ENCODE data around the gene KRT79. TPM values are rescaled to one million over a fixed set of nuclear protein-coding genes. Genes with fewer than 3 reads are reported as not detected.

The KRT79 gene
- total and polyA plus RNA-seq, 2 donors (not counting 1 experiment from before 2014, with no cell fraction given), result not detected

DNA sequence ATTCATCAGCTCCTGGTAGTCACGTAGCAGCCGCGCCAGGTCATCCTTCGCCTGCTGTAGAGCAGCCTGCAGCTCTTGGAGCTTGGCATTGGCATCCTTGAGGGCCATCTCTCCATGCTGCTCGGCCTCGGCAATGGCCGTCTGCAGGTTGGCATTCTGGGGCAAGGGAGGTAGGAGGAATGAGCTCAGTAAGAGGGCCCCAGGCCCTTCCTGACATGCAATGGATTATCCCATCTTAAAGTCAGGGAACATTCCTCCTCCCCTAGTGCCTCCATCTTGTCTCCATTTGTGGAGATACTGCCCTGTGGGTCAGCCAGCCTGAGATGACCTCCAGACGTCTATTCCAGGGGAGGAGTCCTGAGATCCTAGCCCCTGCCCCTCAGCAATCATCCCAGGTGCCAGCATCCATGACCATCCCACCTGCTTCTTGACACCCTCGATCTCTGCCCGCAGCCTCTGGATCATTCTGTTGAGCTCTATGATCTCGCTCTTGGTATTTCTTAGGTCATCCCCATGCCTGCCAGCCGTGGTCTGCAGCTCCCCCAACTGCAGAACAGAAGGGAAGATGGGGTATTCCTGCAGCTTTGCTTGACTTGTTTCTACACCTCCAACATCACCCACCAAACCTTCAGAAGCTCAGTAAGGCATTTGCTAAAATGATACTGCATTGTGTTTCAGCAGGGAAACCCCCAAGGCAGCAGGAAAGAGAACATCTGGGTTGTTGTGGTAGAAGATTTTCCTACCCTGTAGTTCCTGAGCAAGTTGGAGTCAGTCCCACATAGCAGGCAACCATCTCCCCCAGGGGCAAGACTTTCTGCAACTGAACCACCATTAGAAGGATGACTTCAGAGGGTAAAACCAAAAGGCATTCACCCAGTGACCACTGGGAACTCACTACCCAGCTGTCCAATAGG, 42.6 kb downstream of the KRT79 start:
- Histone ChIP-seq H3K79me2 (ENCODE audit: control insufficient read depth, insufficient read depth, low read length) (no peaks in the 10 kb centered on the region), H2AFZ (ENCODE audit: low read length) (no peak overlapping the region), H3K36me3 (ENCODE audit: control insufficient read depth, insufficient read depth, low read length) (no peaks in the 10 kb centered on the region), H4K20me1 (ENCODE audit: control insufficient read depth, extremely low read depth, insufficient read depth, low read length) (no peaks in the 10 kb centered on the region), H3K4me3 (replicated peaks in 1 of 4; ENCODE audit: control extremely low read depth in 1 of 4, insufficient read depth in 1 of 4, low read depth in 3 of 4, low read length in 4 of 4) (no peak overlapping the region), H3K9ac (ENCODE audit: insufficient read depth, low read length) (no peak overlapping the region), H3K9me3 (ENCODE audit: control insufficient read depth, insufficient read depth, low read depth, low read length) (no peaks in the 10 kb centered on the region), H3K27ac (ENCODE audit: insufficient read depth, low read length) (no peak overlapping the region), H3K27me3 (ENCODE audit: control insufficient read depth, insufficient read depth, low read length) (peaks cover 17% of the 10 kb centered on the region), H3K4me2 (ENCODE audit: extremely low read depth, insufficient read depth, low read length) (no peak overlapping the region), H3K4me1 (ENCODE audit: control insufficient read depth, extremely low read depth, insufficient read depth, low read length) (no peaks in the 10 kb centered on the region)
- TF ChIP-seq CTCF (conservative IDR thresholded peaks at IDR 0.05 in 1 of 2, IDR thresholded peaks at IDR 0.05 in 1 of 2; ENCODE audit: low read depth in 1 of 2, low read length in 2 of 2) (no peak), EZH2 (IDR thresholded peaks at IDR 0.05; ENCODE audit: low read length, missing control alignments) (no peak)
- no peak for DNase-seq (ENCODE audit: low read depth in 2 of 2)

- no peak overlapping the region for H3K9ac ChIP-seq (ENCODE audit: insufficient read depth, low read length)
- H3K4me2 ChIP-seq (ENCODE audit: extremely low read depth, insufficient read depth, low read length), result no peak overlapping the region
- DNase-seq (ENCODE audit: low read depth in 2 of 2), result no peak
- H3K27ac ChIP-seq (ENCODE audit: insufficient read depth, low read length), result no peak overlapping the region
- no peaks in the 10 kb centered on the region for H3K9me3 ChIP-seq (ENCODE audit: control insufficient read depth, insufficient read depth, low read depth, low read length)
- no peaks in the 10 kb centered on the region for H3K4me1 ChIP-seq (ENCODE audit: control insufficient read depth, extremely low read depth, insufficient read depth, low read length)
- no peaks in the 10 kb centered on the region for H3K79me2 ChIP-seq (ENCODE audit: control insufficient read depth, insufficient read depth, low read length)
- no peaks in the 10 kb centered on the region for H4K20me1 ChIP-seq (ENCODE audit: control insufficient read depth, extremely low read depth, insufficient read depth, low read length)
- H3K36me3 ChIP-seq (ENCODE audit: control insufficient read depth, insufficient read depth, low read length), result no peaks in the 10 kb centered on the region
- no peak overlapping the region for H3K4me3 ChIP-seq (replicated peaks in 1 of 4; ENCODE audit: control extremely low read depth in 1 of 4, insufficient read depth in 1 of 4, low read depth in 3 of 4, low read length in 4 of 4)
- H3K27me3 ChIP-seq (ENCODE audit: control insufficient read depth, insufficient read depth, low read length), result peaks cover 17% of the 10 kb centered on the region
- H2AFZ ChIP-seq (ENCODE audit: low read length), result no peak overlapping the region
- TF ChIP-seq EZH2 (IDR thresholded peaks at IDR 0.05; ENCODE audit: low read length, missing control alignments) (no peak), CTCF (conservative IDR thresholded peaks at IDR 0.05 in 1 of 2, IDR thresholded peaks at IDR 0.05 in 1 of 2; ENCODE audit: low read depth in 1 of 2, low read length in 2 of 2) (no peak)
Measured at GRCh38 chr12:52790427-52791270, 43.5 kb downstream of the KRT79 start.

Measured in fibroblast of lung (primary cell).